GM10266 (cell line): ENCODE measurements around the gene DPP6.

Experiments
- DNase-seq: peaks from one replicate; pipeline ENCODE4 v3.0.0; 2012; ENCODE audit errors: extremely low spot score
- CTCF ChIP-seq: IDR thresholded peaks from 2 replicates; pipeline ENCODE4 v1.5.1; 2012; ENCODE audit warnings: mild to moderate bottlenecking, low read depth; ENCODE audit not compliant: control insufficient read depth, insufficient read depth; ENCODE audit errors: missing control alignments

DPP6 gene

GRCh38 chr7:154287356-154287755 lies 235.2 kb downstream of the DPP6 start:
- no peak for TF ChIP-seq CTCF
- DNase-seq: no peak

- no peak for TF ChIP-seq CTCF
Measured at GRCh38 chr7:154289119-154289518, 236.9 kb downstream of the DPP6 start.

GRCh38 chr7:154296443-154296842 lies 244.2 kb downstream of the DPP6 start:
- no peak for TF ChIP-seq CTCF
- DNase-seq: no peak

More at GRCh38 chr7:154289119-154289518, 236.9 kb downstream of the DPP6 start:
- DNase-seq: no peak

GRCh38 chr7:154299736-154300135 lies 247.5 kb downstream of the DPP6 start:
- TF ChIP-seq CTCF: no peak
- no peak for DNase-seq

- no peak for DNase-seq
- TF ChIP-seq CTCF: no peak
Measured at GRCh38 chr7:154302380-154302779, 250.2 kb downstream of the DPP6 start.

- no peak for DNase-seq
- TF ChIP-seq CTCF: no peak
Measured at GRCh38 chr7:154304231-154304630, 252.0 kb downstream of the DPP6 start.

GRCh38 chr7:154304740-154305700 lies 252.8 kb downstream of the DPP6 start:
- DNase-seq: no peak

More at GRCh38 chr7:154304740-154305700, 252.8 kb downstream of the DPP6 start:
- no peak for TF ChIP-seq CTCF
